ENCODE data around the gene NFIB.

NFIB gene

GRCh38 chr9:14051419-14051818 is 262.5 kb downstream of the NFIB start:
- no peak for TF ChIP-seq CTCF (IDR thresholded peaks at IDR 0.05; ENCODE audit: low read length, missing control alignments)
- H3K4me3 ChIP-seq (replicated peaks; ENCODE audit: low read depth, low read length), result no peak overlapping the region
- peak; percentile 40 for DNase-seq (ENCODE audit: low read depth)

- no peak overlapping the region for H3K4me3 ChIP-seq (replicated peaks; ENCODE audit: low read depth, low read length)
- no peak for TF ChIP-seq CTCF (IDR thresholded peaks at IDR 0.05; ENCODE audit: low read length, missing control alignments)
- peak; percentile 41 for DNase-seq (ENCODE audit: low read depth)
Observed at GRCh38 chr9:14043483-14043882, 270.5 kb downstream of the NFIB start.

- TF ChIP-seq CTCF (IDR thresholded peaks at IDR 0.05; ENCODE audit: low read length, missing control alignments), result no peak
- H3K4me3 ChIP-seq (replicated peaks; ENCODE audit: low read depth, low read length), result no peak overlapping the region
- no peak for DNase-seq (ENCODE audit: low read depth)
Observed at GRCh38 chr9:14037331-14037730, 276.6 kb downstream of the NFIB start.

- no peak for TF ChIP-seq CTCF (IDR thresholded peaks at IDR 0.05; ENCODE audit: low read length, missing control alignments)
- H3K4me3 ChIP-seq (replicated peaks; ENCODE audit: low read depth, low read length), result no peak overlapping the region
- no peak for DNase-seq (ENCODE audit: low read depth)
Observed at GRCh38 chr9:14033067-14033466, 280.9 kb downstream of the NFIB start.
